Vagina (tissue), 2 donors: ENCODE results near the gene EMP1. TPM values are rescaled to one million over a fixed set of nuclear protein-coding genes. Genes with fewer than 3 reads are reported as not detected.

Experiments
- DNase-seq, 2 donors: peaks; one replicate each; pipeline ENCODE4 v3.0.0-alpha.2; 2017; ENCODE audit errors: extremely low spot score in 2 of 2
- H3K27ac ChIP-seq: fragments of 200-600 bp; sonication (generic); one replicate; pipeline ENCODE4 v1.5.1; 2019
- H3K27me3 ChIP-seq: fragments of 200-600 bp; sonication (generic); one replicate; pipeline ENCODE4 v1.5.1; 2019
- H3K36me3 ChIP-seq, 2 donors: fragments of 200-600 bp; sonication (generic); one replicate each; pipeline ENCODE4 v1.5.1; 2017 to 2019
- H3K4me1 ChIP-seq: fragments of 200-600 bp; sonication (generic); one replicate; pipeline ENCODE4 v1.5.1; 2019
- H3K4me3 ChIP-seq, 2 donors: fragments of 200-600 bp; sonication (generic); 1 replicate in 1 of 2; 2 replicates in 1 of 2; pipeline ENCODE4 v1.5.1; 2016 to 2019
- H3K9me3 ChIP-seq: fragments of 200-600 bp; sonication (generic); one replicate; pipeline ENCODE4 v1.5.1; 2019
- CTCF ChIP-seq, 3 experiments: fragments of 450-650 bp in 2 of 3; fragments of 200-600 bp in 1 of 3; sonication (generic) in 1 of 3; IDR thresholded peaks; one replicate each; pipeline ENCODE4 v1.5.1; 2017 to 2019; ENCODE audit warnings: antibody characterized with exemption in 3 of 3, mild to moderate bottlenecking in 2 of 3, moderate library complexity in 2 of 3
- POLR2A ChIP-seq, 2 donors: fragments of 450-650 bp; IDR thresholded peaks; one replicate each; pipeline ENCODE4 v1.6.1; 2017; ENCODE audit warnings: antibody characterized with exemption in 2 of 2, mild to moderate bottlenecking in 2 of 2, moderate library complexity in 2 of 2
- POLR2AphosphoS5 ChIP-seq, 2 donors: sonication (generic); formaldehyde crosslinking; IDR thresholded peaks; one replicate each; pipeline ENCODE4 v1.9.0; 2017; ENCODE audit warnings: antibody characterized with exemption in 2 of 2, mild to moderate bottlenecking in 2 of 2, low read depth in 1 of 2; ENCODE audit not compliant: insufficient read depth in 1 of 2
- intact Hi-C: fragments of 100-400 bp; cut with DNase I; formaldehyde crosslinking; loops from one replicate; pipeline ENCODE4 v1.15.1; 2023
- total RNA-seq: library from RNA; depleted of rRNA; stranded (reverse); fragments of >200 nt; gene quantifications from one replicate; pipeline ENCODE4 v1.2.3, GENCODE V29; 2016

Gene EMP1
- total RNA-seq, 1 donor from 2014 or later: 675 TPM

- H3K27me3 ChIP-seq: no peaks in the 10 kb centered on the region
- peaks cover 51% of the 10 kb centered on the region for H3K4me1 ChIP-seq
- peak overlapping the region; percentile 47 for H3K27ac ChIP-seq
- H3K4me3 ChIP-seq: no peak overlapping the region
- intact Hi-C loops: no loop called here
- peaks cover 0 to 58% of the 10 kb centered on the region in 2 donors for H3K36me3 ChIP-seq
- TF ChIP-seq CTCF (IDR thresholded peaks at IDR 0.05) (peak; percentile 54 to 78 (median 76)), POLR2AphosphoS5 (IDR thresholded peaks at IDR 0.05; ENCODE audit: insufficient read depth in 1 of 2, low read depth in 1 of 2) (no peak), POLR2A (IDR thresholded peaks at IDR 0.05) (no peak)
- H3K9me3 ChIP-seq: no peaks in the 10 kb centered on the region
- no peak for DNase-seq
These were observed 15.5 kb downstream of the EMP1 start for GRCh38 chr12:13211859-13212664.

- Histone ChIP-seq H3K4me1 (peaks cover 21% of the 10 kb centered on the region), H3K27me3 (no peaks in the 10 kb centered on the region), H3K9me3 (no peaks in the 10 kb centered on the region), H3K36me3 (peaks cover 0 to 66% of the 10 kb centered on the region in 2 donors), H3K27ac (no peak overlapping the region), H3K4me3 (no peak overlapping the region)
- intact Hi-C loops: no loop called here
- TF ChIP-seq POLR2A (IDR thresholded peaks at IDR 0.05) (no peak), CTCF (IDR thresholded peaks at IDR 0.05) (no peak), POLR2AphosphoS5 (IDR thresholded peaks at IDR 0.05; ENCODE audit: insufficient read depth in 1 of 2, low read depth in 1 of 2) (no peak)
- no peak for DNase-seq
These were observed 18.5 kb downstream of the EMP1 start for GRCh38 chr12:13215056-13215455.

- TF ChIP-seq CTCF (IDR thresholded peaks at IDR 0.05): no peak
- TF ChIP-seq POLR2AphosphoS5 (IDR thresholded peaks at IDR 0.05; ENCODE audit: insufficient read depth in 1 of 2, low read depth in 1 of 2): no peak
- TF ChIP-seq POLR2A (IDR thresholded peaks at IDR 0.05): no peak
- Histone ChIP-seq H3K27me3 (no peaks in the 10 kb centered on the region), H3K4me3 (no peak overlapping the region), H3K27ac (no peak overlapping the region), H3K36me3 (peaks cover 0 to 42% of the 10 kb centered on the region in 2 donors), H3K9me3 (no peaks in the 10 kb centered on the region), H3K4me1 (peaks cover 20% of the 10 kb centered on the region)
- peak; percentile 16 to 49 for DNase-seq
- intact Hi-C loops: no loop called here
These were observed 22.1 kb downstream of the EMP1 start for GRCh38 chr12:13218641-13219040.

GRCh38 chr12:13219320-13219719, 22.8 kb downstream of the EMP1 start:
- Histone ChIP-seq H3K9me3 (no peaks in the 10 kb centered on the region), H3K4me3 (no peak overlapping the region), H3K27ac (no peak overlapping the region), H3K4me1 (peaks cover 23% of the 10 kb centered on the region), H3K36me3 (peaks cover 0 to 35% of the 10 kb centered on the region in 2 donors), H3K27me3 (no peaks in the 10 kb centered on the region)
- intact Hi-C loops: no loop called here
- TF ChIP-seq POLR2AphosphoS5 (IDR thresholded peaks at IDR 0.05; ENCODE audit: insufficient read depth in 1 of 2, low read depth in 1 of 2) (no peak), POLR2A (IDR thresholded peaks at IDR 0.05) (no peak), CTCF (IDR thresholded peaks at IDR 0.05) (no peak)
- peak in 1 of 2 donors; percentile 11 for DNase-seq

- peaks cover 0 to 20% of the 10 kb centered on the region in 2 donors for H3K36me3 ChIP-seq
- H3K27me3 ChIP-seq: no peaks in the 10 kb centered on the region
- peaks cover 23% of the 10 kb centered on the region for H3K4me1 ChIP-seq
- intact Hi-C loops: no loop called here
- DNase-seq: no peak
- no peak overlapping the region for H3K4me3 ChIP-seq
- no peaks in the 10 kb centered on the region for H3K9me3 ChIP-seq
- no peak for TF ChIP-seq POLR2A (IDR thresholded peaks at IDR 0.05)
- no peak for TF ChIP-seq POLR2AphosphoS5 (IDR thresholded peaks at IDR 0.05; ENCODE audit: insufficient read depth in 1 of 2, low read depth in 1 of 2)
- TF ChIP-seq CTCF (IDR thresholded peaks at IDR 0.05): no peak
- H3K27ac ChIP-seq: no peak overlapping the region
These were observed 24.3 kb downstream of the EMP1 start for GRCh38 chr12:13220838-13221237.
